Neural cell (in vitro differentiated cells): ENCODE measurements around the gene CCDC158.

Experiments used
- POLR2AphosphoS5 ChIP-seq: IDR thresholded peaks from 2 replicates; pipeline ENCODE4 v1.6.1; 2012
- SMC3 ChIP-seq: fragments of 450-650 bp; conservative IDR thresholded peaks from 2 replicates; pipeline ENCODE4 v1.6.1; 2014; ENCODE audit warnings: antibody characterized with exemption, mild to moderate bottlenecking, moderate library complexity; ENCODE audit not compliant: poor library complexity

DNA sequence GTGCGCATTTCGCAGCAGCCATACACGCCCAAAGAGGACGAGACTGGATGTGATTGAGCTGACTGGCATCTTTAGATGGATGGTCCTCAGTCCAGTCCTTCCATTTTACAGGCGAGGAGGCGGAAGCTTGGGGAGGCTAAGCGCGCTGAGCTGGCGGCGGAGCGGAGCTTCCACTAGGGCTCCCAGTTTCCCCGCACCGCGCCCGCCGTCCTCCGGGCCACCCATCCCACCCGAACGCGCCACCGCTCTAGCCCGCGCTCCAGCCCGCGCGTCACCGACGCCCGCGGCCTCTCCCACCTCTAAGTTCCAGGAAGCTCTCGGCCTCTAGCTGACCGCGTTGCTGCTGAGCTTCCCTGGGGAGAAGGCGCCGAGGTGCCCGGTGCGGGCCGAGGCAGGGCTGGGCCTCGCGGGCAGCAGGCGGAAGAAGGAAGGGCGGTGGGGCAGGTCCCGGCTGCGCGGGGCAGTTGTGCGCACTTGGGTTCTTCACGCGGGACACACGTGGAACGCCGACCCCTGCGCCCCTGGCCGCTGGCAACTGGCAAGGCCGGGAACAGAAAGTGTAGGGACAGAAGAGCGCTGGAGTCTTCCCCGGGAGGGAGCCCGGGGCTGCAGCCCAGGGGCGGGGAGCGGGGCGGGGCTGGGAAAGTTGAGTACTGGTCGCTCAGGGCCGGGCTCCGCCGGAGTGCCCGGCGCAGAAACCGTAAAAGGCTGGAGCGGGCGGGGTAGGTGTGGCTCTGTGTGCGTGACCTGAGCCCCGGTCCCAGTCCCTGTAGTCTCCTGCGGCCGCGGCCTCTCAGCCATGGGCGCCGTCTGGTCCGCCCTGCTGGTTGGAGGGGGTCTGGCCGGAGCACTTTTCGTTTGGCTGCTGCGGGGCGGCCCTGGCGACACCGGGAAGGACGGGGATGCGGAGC is 114.7 kb downstream of the CCDC158 start, which contains the start of gene STBD1:
- no peak for TF ChIP-seq SMC3
- no peak for TF ChIP-seq POLR2AphosphoS5
